GM23338 (cell line): Measurements from ENCODE around the gene POU4F2. TPM values are rescaled to one million over a fixed set of nuclear protein-coding genes. Genes with fewer than 3 reads are reported as not detected.

ENCODE experiments used
- ATAC-seq: fragments of 200-7000 bp; cut with Tn5 transposase; 3 replicates; pipeline ENCODE4 v1.9.1; 2020
- DNase-seq: peaks from one replicate; pipeline ENCODE4 v3.0.0-alpha.2; 2015; ENCODE audit warnings: low spot score
- H2AFZ ChIP-seq: fragments of 200-600 bp; sonication (generic); 2 replicates; pipeline ENCODE4 v1.8.0; 2016; ENCODE audit warnings: antibody characterized with exemption, mild to moderate bottlenecking, moderate library complexity
- H3F3A ChIP-seq: fragments of 200-600 bp; sonication (generic); replicated peaks from 2 replicates; pipeline ENCODE4 v1.8.0; 2017; ENCODE audit warnings: antibody characterized with exemption, mixed run types, low read depth
- H3K27ac ChIP-seq: fragments of 200-600 bp; sonication (generic); 2 replicates; pipeline ENCODE4 v1.6.1; 2016; ENCODE audit warnings: low read depth
- H3K27me3 ChIP-seq: fragments of 200-600 bp; sonication (generic); 2 replicates; pipeline ENCODE4 v1.8.0; 2016; ENCODE audit warnings: mild to moderate bottlenecking, mixed run types, moderate library complexity; ENCODE audit not compliant: insufficient read depth
- H3K36me3 ChIP-seq: fragments of 200-600 bp; sonication (generic); 2 replicates; pipeline ENCODE4 v1.8.0; 2016; ENCODE audit warnings: mild to moderate bottlenecking; ENCODE audit not compliant: insufficient read depth
- H3K4me1 ChIP-seq: fragments of 200-600 bp; sonication (generic); 2 replicates; pipeline ENCODE4 v1.8.0; 2016; ENCODE audit warnings: mild to moderate bottlenecking, moderate library complexity; ENCODE audit not compliant: insufficient read depth
- H3K4me2 ChIP-seq: fragments of 200-600 bp; sonication (generic); 2 replicates; pipeline ENCODE4 v1.7.1; 2017; ENCODE audit warnings: mixed run types
- H3K4me3 ChIP-seq: fragments of 200-600 bp; sonication (generic); 2 replicates; pipeline ENCODE4 v1.6.1; 2016; ENCODE audit warnings: mixed run types
- H3K79me2 ChIP-seq: fragments of 200-600 bp; sonication (generic); replicated peaks from 2 replicates; pipeline ENCODE4 v1.8.0; 2017; ENCODE audit warnings: mild to moderate bottlenecking; ENCODE audit not compliant: insufficient read depth
- H3K9me2 ChIP-seq: fragments of 200-600 bp; sonication (generic); 2 replicates; pipeline ENCODE4 v1.8.0; 2017; ENCODE audit not compliant: insufficient read depth
- H4K20me1 ChIP-seq: fragments of 200-600 bp; sonication (generic); replicated peaks from 2 replicates; pipeline ENCODE4 v1.8.0; 2017; ENCODE audit warnings: mild to moderate bottlenecking; ENCODE audit not compliant: insufficient read depth
- H3K27ac Mint-ChIP-seq: 2 replicates; pipeline ENCODE4 v1.8.0; 2020; ENCODE audit warnings: inconsistent platforms, mild to moderate bottlenecking, moderate library complexity, mixed read lengths
- H3K27me3 Mint-ChIP-seq: 3 replicates; pipeline ENCODE4 v1.8.0; 2022; ENCODE audit warnings: low read depth, mild to moderate bottlenecking, moderate library complexity, mixed read lengths, inconsistent platforms; ENCODE audit not compliant: insufficient read depth, poor library complexity
- H3K36me3 Mint-ChIP-seq: 3 replicates; pipeline ENCODE4 v1.8.0; 2021; ENCODE audit warnings: low read depth, mild to moderate bottlenecking, inconsistent platforms, moderate library complexity, mixed read lengths
- H3K4me1 Mint-ChIP-seq: 3 replicates; pipeline ENCODE4 v1.8.0; 2020; ENCODE audit warnings: mild to moderate bottlenecking, inconsistent platforms, mixed read lengths
- H3K4me3 Mint-ChIP-seq: 3 replicates; pipeline ENCODE4 v1.8.0; 2021; ENCODE audit warnings: moderate library complexity, mild to moderate bottlenecking, inconsistent platforms, mixed read lengths
- H3K9me3 Mint-ChIP-seq: 3 replicates; pipeline ENCODE4 v1.8.0; 2020; ENCODE audit warnings: moderate library complexity, mild to moderate bottlenecking, inconsistent platforms, mixed read lengths
- CREB1 ChIP-seq: fragments of 250-450 bp; sonication (Bioruptor Pico); IDR thresholded peaks from 2 replicates; pipeline ENCODE4 v1.5.0; 2020; ENCODE audit warnings: low read depth, mild to moderate bottlenecking, moderate library complexity
- CTCF ChIP-seq, 2 experiments: fragments of 200-600 bp in 1 of 2; sonication (generic) in 1 of 2; conservative IDR thresholded peaks; 2 replicates each; pipeline versions ENCODE4 v1.5.1 to v1.6.1; 2016 to 2017; ENCODE audit warnings: antibody characterized with exemption in 2 of 2, low read depth in 2 of 2, mild to moderate bottlenecking in 2 of 2, moderate library complexity in 1 of 2
- ETS1 ChIP-seq: IDR thresholded peaks from 2 replicates; pipeline ENCODE4 v1.6.1; 2016; ENCODE audit warnings: antibody characterized with exemption
- EZH2 ChIP-seq: fragments of 200-600 bp; sonication (generic); IDR thresholded peaks from one replicate; pipeline ENCODE4 v1.8.0; 2017; ENCODE audit warnings: antibody characterized with exemption, mild to moderate bottlenecking, low read depth; ENCODE audit not compliant: unreplicated experiment
- EZH2phosphoT487 ChIP-seq: fragments of 200-600 bp; sonication (generic); IDR thresholded peaks from one replicate; pipeline ENCODE4 v1.8.1; 2018; ENCODE audit warnings: antibody characterized with exemption; ENCODE audit not compliant: unreplicated experiment
- JUNB ChIP-seq: IDR thresholded peaks from one replicate; pipeline ENCODE4 v1.6.1; 2016; ENCODE audit warnings: antibody characterized with exemption; ENCODE audit not compliant: unreplicated experiment
- NANOG ChIP-seq: IDR thresholded peaks from 2 replicates; pipeline ENCODE4 v1.6.1; 2016; ENCODE audit warnings: antibody characterized with exemption, borderline replicate concordance
- POLR2AphosphoS5 ChIP-seq: IDR thresholded peaks from 2 replicates; pipeline ENCODE4 v1.6.1; 2016; ENCODE audit warnings: antibody characterized with exemption, low read depth
- REST ChIP-seq: IDR thresholded peaks from one replicate; pipeline ENCODE4 v1.6.1; 2018; ENCODE audit warnings: antibody characterized with exemption; ENCODE audit not compliant: unreplicated experiment
- STAT1 ChIP-seq: IDR thresholded peaks from one replicate; pipeline ENCODE4 v1.6.1; 2016; ENCODE audit warnings: antibody characterized with exemption; ENCODE audit not compliant: unreplicated experiment
- ZNF114 ChIP-seq: fragments of 250-450 bp; sonication (Bioruptor Pico); IDR thresholded peaks from 2 replicates; pipeline ENCODE4 v1.5.0; 2020; ENCODE audit warnings: mild to moderate bottlenecking, moderate library complexity
- ZNF331 ChIP-seq: fragments of 250-450 bp; sonication (Bioruptor Pico); IDR thresholded peaks from 2 replicates; pipeline ENCODE4 v1.5.0; 2020; ENCODE audit warnings: low read depth, mild to moderate bottlenecking, moderate library complexity
- ZNF462 ChIP-seq: fragments of 250-450 bp; sonication (Bioruptor Pico); IDR thresholded peaks from 2 replicates; pipeline ENCODE4 v1.5.0; 2020; ENCODE audit warnings: mild to moderate bottlenecking, moderate library complexity
- polyA plus RNA-seq: library from polyadenylated mRNA; unstranded; fragments of >200 nt; fragmentation: Nextera tagmentation; extraction: Ambion mirVana; gene quantifications from 2 replicates; pipeline ENCODE4 v1.2.1, GENCODE V29; 2016
- total RNA-seq: library from RNA; depleted of rRNA; stranded (reverse); fragments of >200 nt; shearing (Covaris generic); gene quantifications from 2 replicates; pipeline ENCODE4 v1.2.3, GENCODE V29; 2014

Gene POU4F2
- total and polyA plus RNA-seq, 2 experiments from 2014 or later = not detected

GRCh38 chr4:146648461-146648783 is 9.7 kb downstream of the POU4F2 start:
- H3K9me2 ChIP-seq = no peaks in the 10 kb centered on the region
- Mint-ChIP-seq H3K4me3 (peak overlapping the region; percentile 58), H3K4me1 (peaks cover 35% of the 10 kb centered on the region), H3K27me3 (peaks cover 98% of the 10 kb centered on the region), H3K27ac (no peak overlapping the region), H3K36me3 (no peaks in the 10 kb centered on the region), H3K9me3 (no peaks in the 10 kb centered on the region)
- H3K36me3 ChIP-seq = no peaks in the 10 kb centered on the region
- H2AFZ ChIP-seq = no peak overlapping the region
- peak overlapping the region; percentile 59 for H3K4me3 ChIP-seq
- peaks cover 12% of the 10 kb centered on the region for H3F3A ChIP-seq
- peak; percentile 86 for ATAC-seq
- peaks cover 100% of the 10 kb centered on the region for H3K27me3 ChIP-seq
- TF ChIP-seq NANOG = no peak
- TF ChIP-seq REST = no peak
- TF ChIP-seq EZH2 = no peak
- no peak for TF ChIP-seq ZNF114 (CRISPR knock-in tag)
- no peak for TF ChIP-seq STAT1
- TF ChIP-seq POLR2AphosphoS5 = no peak
- no peak for TF ChIP-seq ETS1
- no peak for TF ChIP-seq JUNB
- TF ChIP-seq CTCF (conservative IDR thresholded peaks at IDR 0.05; ENCODE audit: low read depth in 2 of 2) = no peak
- TF ChIP-seq CREB1 (CRISPR knock-in tag) = no peak
- no peak for TF ChIP-seq ZNF462
- TF ChIP-seq EZH2phosphoT487 = no peak
- TF ChIP-seq ZNF331 = no peak
- no peak overlapping the region for H3K27ac ChIP-seq
- no peaks in the 10 kb centered on the region for H3K79me2 ChIP-seq
- DNase-seq = peak; percentile 89
- peak overlapping the region; percentile 92 for H3K4me2 ChIP-seq
- H4K20me1 ChIP-seq = peaks cover 57% of the 10 kb centered on the region
- peaks cover 30% of the 10 kb centered on the region for H3K4me1 ChIP-seq
